SK-N-SH treated with all-trans-retinoic acid at 6 μM for 48 hours (cell line): Measurements from ENCODE around the gene EEF1AKMT3.

ENCODE experiments used
- ARNTL ChIP-seq: fragments of 450-650 bp; formaldehyde crosslinking; IDR thresholded peaks from 2 replicates; pipeline ENCODE4 v1.5.0; 2020; ENCODE audit warnings: low read depth, mild to moderate bottlenecking, moderate library complexity, borderline replicate concordance
- CSDC2 ChIP-seq: fragments of 250-450 bp; sonication (Bioruptor Pico); IDR thresholded peaks from 2 replicates; pipeline ENCODE4 v1.5.0; 2020; ENCODE audit warnings: mild to moderate bottlenecking, moderate library complexity
- GLIS3 ChIP-seq: fragments of 250-450 bp; sonication (Bioruptor Pico); IDR thresholded peaks from 2 replicates; pipeline ENCODE4 v1.5.0; 2020; ENCODE audit warnings: mild to moderate bottlenecking, moderate library complexity
- OSR1 ChIP-seq: fragments of 250-450 bp; sonication (Bioruptor Pico); IDR thresholded peaks from 2 replicates; pipeline ENCODE4 v1.8.0; 2022; ENCODE audit warnings: moderate library complexity, mild to moderate bottlenecking, inconsistent platforms
- RARB ChIP-seq: fragments of 250-450 bp; sonication (Bioruptor Pico); IDR thresholded peaks from 2 replicates; pipeline ENCODE4 v1.8.0; 2021; ENCODE audit warnings: mild to moderate bottlenecking, moderate library complexity
- ZC3H10 ChIP-seq: fragments of 250-450 bp; sonication (Bioruptor Pico); IDR thresholded peaks from 2 replicates; pipeline ENCODE4 v1.5.1; 2021; ENCODE audit warnings: mild to moderate bottlenecking, moderate library complexity
- ZFP3 ChIP-seq: fragments of 250-450 bp; sonication (Bioruptor Pico); IDR thresholded peaks from 2 replicates; pipeline ENCODE4 v1.5.0; 2020; ENCODE audit warnings: mild to moderate bottlenecking, moderate library complexity
- ZFP30 ChIP-seq: fragments of 450-650 bp; formaldehyde crosslinking; IDR thresholded peaks from 2 replicates; pipeline ENCODE4 v1.5.0; 2022; ENCODE audit warnings: mild to moderate bottlenecking, moderate library complexity
- ZNF8 ChIP-seq: fragments of 450-650 bp; formaldehyde crosslinking; IDR thresholded peaks from 2 replicates; pipeline ENCODE4 v1.5.0; 2020; ENCODE audit warnings: mild to moderate bottlenecking, moderate library complexity
- TF ChIP-seq, protein P1 (sequence below): fragments of 250-450 bp; sonication (Bioruptor Pico); IDR thresholded peaks from 2 replicates; pipeline ENCODE4 v1.8.0; 2021; ENCODE audit warnings: low read depth, mild to moderate bottlenecking, moderate library complexity, borderline replicate concordance
- TF ChIP-seq, protein P2 (sequence below): fragments of 250-450 bp; sonication (Bioruptor Pico); IDR thresholded peaks from 2 replicates; pipeline ENCODE4 v1.5.1; 2021; ENCODE audit warnings: mild to moderate bottlenecking, moderate library complexity
- TF ChIP-seq, protein P3 (sequence below): fragments of 250-450 bp; sonication (Bioruptor Pico); IDR thresholded peaks from 2 replicates; pipeline ENCODE4 v1.5.0; 2020; ENCODE audit warnings: mild to moderate bottlenecking, moderate library complexity
- TF ChIP-seq, protein P4 (sequence below): fragments of 250-450 bp; sonication (Bioruptor Pico); IDR thresholded peaks from 2 replicates; pipeline ENCODE4 v1.5.1; 2020; ENCODE audit warnings: low read depth, mild to moderate bottlenecking, moderate library complexity
- TF ChIP-seq, protein P5 (sequence below): fragments of 250-450 bp; sonication (Bioruptor Pico); IDR thresholded peaks from 2 replicates; pipeline ENCODE4 v1.8.0; 2020; ENCODE audit warnings: mild to moderate bottlenecking, moderate library complexity, borderline replicate concordance

DNA sequence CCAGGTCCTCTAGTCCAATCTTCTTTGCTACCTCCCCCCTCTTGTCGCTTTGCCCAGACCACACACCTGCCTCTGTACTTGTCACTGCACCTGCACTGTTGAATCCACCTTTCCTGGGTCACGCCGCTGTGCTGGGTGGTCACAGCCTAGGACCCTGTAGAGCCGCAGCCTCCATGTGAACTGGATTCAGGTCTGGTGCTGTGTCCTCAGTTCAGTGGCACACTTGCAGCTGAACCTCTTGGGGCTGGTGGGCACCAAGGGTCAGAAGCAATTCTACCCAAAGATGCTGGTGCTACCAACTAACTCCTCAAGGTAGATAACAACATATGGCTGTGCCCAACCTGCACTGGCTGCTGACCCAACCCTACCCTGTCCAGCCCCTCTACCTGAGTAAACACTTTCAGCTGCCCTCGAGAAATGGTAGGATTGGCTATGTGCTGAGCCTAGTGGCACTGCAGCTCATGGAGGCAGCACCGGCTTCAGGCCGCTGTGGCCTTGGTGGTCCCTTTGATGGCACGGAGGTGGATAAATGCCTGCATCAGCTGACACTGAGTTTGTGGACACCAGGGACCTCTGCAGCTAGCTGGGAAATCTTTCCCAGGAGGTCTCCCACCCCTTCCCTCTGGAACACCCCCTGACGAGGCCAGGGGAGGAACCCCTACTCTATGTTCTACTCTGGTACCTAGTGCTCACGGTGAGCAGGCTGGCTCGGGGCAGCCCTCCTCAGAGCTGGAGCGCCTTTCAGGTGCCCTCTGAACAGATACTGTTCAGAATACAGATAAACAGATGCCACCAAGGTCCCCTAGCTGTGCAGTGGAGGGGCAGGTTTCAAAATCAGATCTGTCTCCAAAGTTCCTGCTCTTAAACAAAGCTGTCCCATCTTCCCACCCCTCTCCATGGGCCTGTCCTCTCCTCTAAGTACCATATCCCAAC lies 48.1 kb upstream of the EEF1AKMT3 start:
- TF ChIP-seq OSR1 (CRISPR knock-in tag) (no peak), GLIS3 (CRISPR knock-in tag) (no peak), ARNTL (no peak), ZFP3 (CRISPR knock-in tag) (no peak), ZNF8 (CRISPR knock-in tag) (no peak), ZFP30 (CRISPR knock-in tag) (no peak), CSDC2 (CRISPR knock-in tag) (no peak), ZC3H10 (CRISPR knock-in tag) (no peak), RARB (no peak)
- TF ChIP-seq, protein P1, sequence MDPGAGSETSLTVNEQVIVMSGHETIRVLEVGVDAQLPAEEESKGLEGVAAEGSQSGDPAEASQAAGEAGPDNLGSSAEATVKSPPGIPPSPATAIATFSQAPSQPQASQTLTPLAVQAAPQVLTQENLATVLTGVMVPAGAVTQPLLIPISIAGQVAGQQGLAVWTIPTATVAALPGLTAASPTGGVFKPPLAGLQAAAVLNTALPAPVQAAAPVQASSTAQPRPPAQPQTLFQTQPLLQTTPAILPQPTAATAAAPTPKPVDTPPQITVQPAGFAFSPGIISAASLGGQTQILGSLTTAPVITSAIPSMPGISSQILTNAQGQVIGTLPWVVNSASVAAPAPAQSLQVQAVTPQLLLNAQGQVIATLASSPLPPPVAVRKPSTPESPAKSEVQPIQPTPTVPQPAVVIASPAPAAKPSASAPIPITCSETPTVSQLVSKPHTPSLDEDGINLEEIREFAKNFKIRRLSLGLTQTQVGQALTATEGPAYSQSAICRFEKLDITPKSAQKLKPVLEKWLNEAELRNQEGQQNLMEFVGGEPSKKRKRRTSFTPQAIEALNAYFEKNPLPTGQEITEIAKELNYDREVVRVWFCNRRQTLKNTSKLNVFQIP (CRISPR knock-in tag): no peak
- TF ChIP-seq, protein P2, sequence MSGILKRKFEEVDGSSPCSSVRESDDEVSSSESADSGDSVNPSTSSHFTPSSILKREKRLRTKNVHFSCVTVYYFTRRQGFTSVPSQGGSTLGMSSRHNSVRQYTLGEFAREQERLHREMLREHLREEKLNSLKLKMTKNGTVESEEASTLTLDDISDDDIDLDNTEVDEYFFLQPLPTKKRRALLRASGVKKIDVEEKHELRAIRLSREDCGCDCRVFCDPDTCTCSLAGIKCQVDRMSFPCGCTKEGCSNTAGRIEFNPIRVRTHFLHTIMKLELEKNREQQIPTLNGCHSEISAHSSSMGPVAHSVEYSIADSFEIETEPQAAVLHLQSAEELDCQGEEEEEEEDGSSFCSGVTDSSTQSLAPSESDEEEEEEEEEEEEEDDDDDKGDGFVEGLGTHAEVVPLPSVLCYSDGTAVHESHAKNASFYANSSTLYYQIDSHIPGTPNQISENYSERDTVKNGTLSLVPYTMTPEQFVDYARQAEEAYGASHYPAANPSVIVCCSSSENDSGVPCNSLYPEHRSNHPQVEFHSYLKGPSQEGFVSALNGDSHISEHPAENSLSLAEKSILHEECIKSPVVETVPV (CRISPR knock-in tag): no peak
- TF ChIP-seq, protein P3, sequence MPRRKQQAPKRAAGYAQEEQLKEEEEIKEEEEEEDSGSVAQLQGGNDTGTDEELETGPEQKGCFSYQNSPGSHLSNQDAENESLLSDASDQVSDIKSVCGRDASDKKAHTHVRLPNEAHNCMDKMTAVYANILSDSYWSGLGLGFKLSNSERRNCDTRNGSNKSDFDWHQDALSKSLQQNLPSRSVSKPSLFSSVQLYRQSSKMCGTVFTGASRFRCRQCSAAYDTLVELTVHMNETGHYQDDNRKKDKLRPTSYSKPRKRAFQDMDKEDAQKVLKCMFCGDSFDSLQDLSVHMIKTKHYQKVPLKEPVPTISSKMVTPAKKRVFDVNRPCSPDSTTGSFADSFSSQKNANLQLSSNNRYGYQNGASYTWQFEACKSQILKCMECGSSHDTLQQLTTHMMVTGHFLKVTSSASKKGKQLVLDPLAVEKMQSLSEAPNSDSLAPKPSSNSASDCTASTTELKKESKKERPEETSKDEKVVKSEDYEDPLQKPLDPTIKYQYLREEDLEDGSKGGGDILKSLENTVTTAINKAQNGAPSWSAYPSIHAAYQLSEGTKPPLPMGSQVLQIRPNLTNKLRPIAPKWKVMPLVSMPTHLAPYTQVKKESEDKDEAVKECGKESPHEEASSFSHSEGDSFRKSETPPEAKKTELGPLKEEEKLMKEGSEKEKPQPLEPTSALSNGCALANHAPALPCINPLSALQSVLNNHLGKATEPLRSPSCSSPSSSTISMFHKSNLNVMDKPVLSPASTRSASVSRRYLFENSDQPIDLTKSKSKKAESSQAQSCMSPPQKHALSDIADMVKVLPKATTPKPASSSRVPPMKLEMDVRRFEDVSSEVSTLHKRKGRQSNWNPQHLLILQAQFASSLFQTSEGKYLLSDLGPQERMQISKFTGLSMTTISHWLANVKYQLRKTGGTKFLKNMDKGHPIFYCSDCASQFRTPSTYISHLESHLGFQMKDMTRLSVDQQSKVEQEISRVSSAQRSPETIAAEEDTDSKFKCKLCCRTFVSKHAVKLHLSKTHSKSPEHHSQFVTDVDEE (CRISPR knock-in tag): no peak
- TF ChIP-seq, protein P4, sequence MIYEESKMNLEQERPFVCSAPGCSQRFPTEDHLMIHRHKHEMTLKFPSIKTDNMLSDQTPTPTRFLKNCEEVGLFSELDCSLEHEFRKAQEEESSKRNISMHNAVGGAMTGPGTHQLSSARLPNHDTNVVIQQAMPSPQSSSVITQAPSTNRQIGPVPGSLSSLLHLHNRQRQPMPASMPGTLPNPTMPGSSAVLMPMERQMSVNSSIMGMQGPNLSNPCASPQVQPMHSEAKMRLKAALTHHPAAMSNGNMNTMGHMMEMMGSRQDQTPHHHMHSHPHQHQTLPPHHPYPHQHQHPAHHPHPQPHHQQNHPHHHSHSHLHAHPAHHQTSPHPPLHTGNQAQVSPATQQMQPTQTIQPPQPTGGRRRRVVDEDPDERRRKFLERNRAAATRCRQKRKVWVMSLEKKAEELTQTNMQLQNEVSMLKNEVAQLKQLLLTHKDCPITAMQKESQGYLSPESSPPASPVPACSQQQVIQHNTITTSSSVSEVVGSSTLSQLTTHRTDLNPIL (CRISPR knock-in tag): no peak
- TF ChIP-seq, protein P5, sequence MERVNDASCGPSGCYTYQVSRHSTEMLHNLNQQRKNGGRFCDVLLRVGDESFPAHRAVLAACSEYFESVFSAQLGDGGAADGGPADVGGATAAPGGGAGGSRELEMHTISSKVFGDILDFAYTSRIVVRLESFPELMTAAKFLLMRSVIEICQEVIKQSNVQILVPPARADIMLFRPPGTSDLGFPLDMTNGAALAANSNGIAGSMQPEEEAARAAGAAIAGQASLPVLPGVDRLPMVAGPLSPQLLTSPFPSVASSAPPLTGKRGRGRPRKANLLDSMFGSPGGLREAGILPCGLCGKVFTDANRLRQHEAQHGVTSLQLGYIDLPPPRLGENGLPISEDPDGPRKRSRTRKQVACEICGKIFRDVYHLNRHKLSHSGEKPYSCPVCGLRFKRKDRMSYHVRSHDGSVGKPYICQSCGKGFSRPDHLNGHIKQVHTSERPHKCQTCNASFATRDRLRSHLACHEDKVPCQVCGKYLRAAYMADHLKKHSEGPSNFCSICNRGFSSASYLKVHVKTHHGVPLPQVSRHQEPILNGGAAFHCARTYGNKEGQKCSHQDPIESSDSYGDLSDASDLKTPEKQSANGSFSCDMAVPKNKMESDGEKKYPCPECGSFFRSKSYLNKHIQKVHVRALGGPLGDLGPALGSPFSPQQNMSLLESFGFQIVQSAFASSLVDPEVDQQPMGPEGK (CRISPR knock-in tag): no peak
